ENCODE measurements around the gene SPOCK2. TPM values are rescaled to one million over a fixed set of nuclear protein-coding genes. Genes with fewer than 3 reads are reported as not detected.

Gene SPOCK2, protein sequence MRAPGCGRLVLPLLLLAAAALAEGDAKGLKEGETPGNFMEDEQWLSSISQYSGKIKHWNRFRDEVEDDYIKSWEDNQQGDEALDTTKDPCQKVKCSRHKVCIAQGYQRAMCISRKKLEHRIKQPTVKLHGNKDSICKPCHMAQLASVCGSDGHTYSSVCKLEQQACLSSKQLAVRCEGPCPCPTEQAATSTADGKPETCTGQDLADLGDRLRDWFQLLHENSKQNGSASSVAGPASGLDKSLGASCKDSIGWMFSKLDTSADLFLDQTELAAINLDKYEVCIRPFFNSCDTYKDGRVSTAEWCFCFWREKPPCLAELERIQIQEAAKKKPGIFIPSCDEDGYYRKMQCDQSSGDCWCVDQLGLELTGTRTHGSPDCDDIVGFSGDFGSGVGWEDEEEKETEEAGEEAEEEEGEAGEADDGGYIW
- 0.11 and 0.13 TPM in 2 replicates for total RNA-seq

GRCh38 chr10:72087969-72088888, at the start of gene SPOCK2:
Gene SPOCK2 (minus strand): TSS chr10:72088551. CDS start chr10:72088328, 223 bp downstream.

Other genes starting within 250 kb of the SPOCK2 start
- gene PSAP, start 237.3 kb downstream of the SPOCK2 start, total RNA-seq: 584 and 591 TPM in 2 replicates
- gene CHST3, start 124.2 kb downstream of the SPOCK2 start, total RNA-seq: 33.7 and 36.1 TPM in 2 replicates
- gene ANAPC16, start 127.5 kb upstream of the SPOCK2 start, total RNA-seq: 78.1 and 79.6 TPM in 2 replicates
- 42.7 and 46.3 TPM in 2 replicates for gene ASCC1, start 127.7 kb upstream of the SPOCK2 start, total RNA-seq
- gene DDIT4, start 185.4 kb upstream of the SPOCK2 start, total RNA-seq: 150 and 218 TPM in 2 replicates

Measured in articular chondrocyte of knee joint (primary cell).